ENCODE measurements around the gene LRGUK.

- TF ChIP-seq CTCF (IDR thresholded peaks at IDR 0.05) = no peak
- TF ChIP-seq POLR2A (IDR thresholded peaks at IDR 0.05) = no peak
Observed at GRCh38 chr7:134262322-134262721, 135.2 kb downstream of the LRGUK start.
